ENCODE measurements around the gene MYO15A.

Gene MYO15A

GRCh38 chr17:18218756-18219415 lies 110.3 kb downstream of the MYO15A start:
- DNase-seq (ENCODE audit: low read depth) = no peak

GRCh38 chr17:18224053-18224386 lies 115.5 kb downstream of the MYO15A start:
- no peak for DNase-seq (ENCODE audit: low read depth)

GRCh38 chr17:18224387-18225120 lies 116.0 kb downstream of the MYO15A start:
- no peak for DNase-seq (ENCODE audit: low read depth)

GRCh38 chr17:18225121-18225641 lies 116.6 kb downstream of the MYO15A start, which contains the start of gene LLGL1:
Gene LLGL1 (plus strand): TSS chr17:18225635. CDS start chr17:18225683, 48 bp downstream.
- peak; percentile 94 for DNase-seq (ENCODE audit: low read depth)

GRCh38 chr17:18225642-18226283 lies 117.2 kb downstream of the MYO15A start:
- DNase-seq (ENCODE audit: low read depth) = peak; percentile 1

- no peak for DNase-seq (ENCODE audit: low read depth)
Observed at GRCh38 chr17:18226284-18226945, 117.9 kb downstream of the MYO15A start.

GRCh38 chr17:18227635-18228034 lies 119.1 kb downstream of the MYO15A start:
- DNase-seq (ENCODE audit: low read depth) = no peak

- DNase-seq (ENCODE audit: low read depth) = no peak
Observed at GRCh38 chr17:18228176-18228682, 119.7 kb downstream of the MYO15A start.

- no peak for DNase-seq (ENCODE audit: low read depth)
Observed at GRCh38 chr17:18229254-18229653, 120.7 kb downstream of the MYO15A start.
